ENCODE results near the gene VAMP8.

The VAMP8 gene

GRCh38 chr2:85551698-85552678 lies 25.4 kb upstream of the VAMP8 start:
- TF ChIP-seq EZH2phosphoT487 (IDR thresholded peaks at IDR 0.05; ENCODE audit: borderline replicate concordance, low read length) (no peak), CTCF (IDR thresholded peaks at IDR 0.05; ENCODE audit: low read depth, low read length, poor library complexity, severe bottlenecking) (peak; percentile 91)
- Histone ChIP-seq H3K27ac (ENCODE audit: low read depth, low read length) (no peak overlapping the region), H3F3A (ENCODE audit: control insufficient read depth, insufficient read depth) (peaks cover 22% of the 10 kb centered on the region)

GRCh38 chr2:85553184-85553583 lies 24.2 kb upstream of the VAMP8 start:
- Histone ChIP-seq H3K4me2 (ENCODE audit: low read length) (no peak overlapping the region), H3F3A (ENCODE audit: control insufficient read depth, insufficient read depth) (peaks cover 10% of the 10 kb centered on the region), H3K36me3 (ENCODE audit: control insufficient read depth, low read length) (peaks cover 68% of the 10 kb centered on the region), H3K27me3 (ENCODE audit: control insufficient read depth, low read length) (no peaks in the 10 kb centered on the region), H3K27ac (ENCODE audit: low read depth, low read length) (no peak overlapping the region), H3K9me2 (replicated peaks; ENCODE audit: control insufficient read depth, low read length) (no peaks in the 10 kb centered on the region), H3K9me3 (ENCODE audit: control insufficient read depth, insufficient read depth, low read length) (no peaks in the 10 kb centered on the region), H3K79me2 (ENCODE audit: control insufficient read depth, low read length) (0 out of 2 replicates have a peak, but pooled peaks cover 4% of the 10 kb centered on the region), H4K20me1 (ENCODE audit: control insufficient read depth, insufficient read depth, low read depth, low read length) (no peaks in the 10 kb centered on the region), H3K4me1 (ENCODE audit: control insufficient read depth, low read length) (no peaks in the 10 kb centered on the region), H3K4me3 (ENCODE audit: low read length) (no peak overlapping the region)
- no peak for TF ChIP-seq EZH2phosphoT487 (IDR thresholded peaks at IDR 0.05; ENCODE audit: borderline replicate concordance, low read length)
- TF ChIP-seq CTCF (IDR thresholded peaks at IDR 0.05; ENCODE audit: low read depth, low read length, poor library complexity, severe bottlenecking) = no peak

More at GRCh38 chr2:85551698-85552678, 25.4 kb upstream of the VAMP8 start:
- H3K4me3 ChIP-seq (ENCODE audit: low read length) = no peak overlapping the region
- no peaks in the 10 kb centered on the region for H3K27me3 ChIP-seq (ENCODE audit: control insufficient read depth, low read length)
- H3K9me2 ChIP-seq (replicated peaks; ENCODE audit: control insufficient read depth, low read length) = no peaks in the 10 kb centered on the region
- no peaks in the 10 kb centered on the region for H3K4me1 ChIP-seq (ENCODE audit: control insufficient read depth, low read length)
- no peaks in the 10 kb centered on the region for H4K20me1 ChIP-seq (ENCODE audit: control insufficient read depth, insufficient read depth, low read depth, low read length)
- peaks cover 71% of the 10 kb centered on the region for H3K36me3 ChIP-seq (ENCODE audit: control insufficient read depth, low read length)
- H3K79me2 ChIP-seq (ENCODE audit: control insufficient read depth, low read length) = no peaks in the 10 kb centered on the region
- no peaks in the 10 kb centered on the region for H3K9me3 ChIP-seq (ENCODE audit: control insufficient read depth, insufficient read depth, low read length)
- no peak overlapping the region for H3K4me2 ChIP-seq (ENCODE audit: low read length)

- H3K9me2 ChIP-seq (replicated peaks; ENCODE audit: control insufficient read depth, low read length) = no peaks in the 10 kb centered on the region
- H3F3A ChIP-seq (ENCODE audit: control insufficient read depth, insufficient read depth) = 0 out of 2 replicates have a peak, but pooled peaks cover 2% of the 10 kb centered on the region
- H4K20me1 ChIP-seq (ENCODE audit: control insufficient read depth, insufficient read depth, low read depth, low read length) = no peaks in the 10 kb centered on the region
- H3K9me3 ChIP-seq (ENCODE audit: control insufficient read depth, insufficient read depth, low read length) = no peaks in the 10 kb centered on the region
- no peak overlapping the region for H3K4me2 ChIP-seq (ENCODE audit: low read length)
- no peak overlapping the region for H3K27ac ChIP-seq (ENCODE audit: low read depth, low read length)
- TF ChIP-seq EZH2phosphoT487 (IDR thresholded peaks at IDR 0.05; ENCODE audit: borderline replicate concordance, low read length) (no peak), CTCF (IDR thresholded peaks at IDR 0.05; ENCODE audit: low read depth, low read length, poor library complexity, severe bottlenecking) (no peak)
- H3K4me1 ChIP-seq (ENCODE audit: control insufficient read depth, low read length) = peaks cover 4% of the 10 kb centered on the region; the same call in 1 of the 2 replicates
- no peak overlapping the region for H3K4me3 ChIP-seq (ENCODE audit: low read length)
- H3K36me3 ChIP-seq (ENCODE audit: control insufficient read depth, low read length) = peaks cover 67% of the 10 kb centered on the region
- peaks cover 20% of the 10 kb centered on the region for H3K79me2 ChIP-seq (ENCODE audit: control insufficient read depth, low read length)
- H3K27me3 ChIP-seq (ENCODE audit: control insufficient read depth, low read length) = no peaks in the 10 kb centered on the region
Observed at GRCh38 chr2:85554980-85555612, 22.3 kb upstream of the VAMP8 start.

Data from DOHH2 (cell line).